OCI-LY7 (cell line): ENCODE data around the gene MTG1. TPM values are rescaled to one million over a fixed set of nuclear protein-coding genes. Genes with fewer than 3 reads are reported as not detected.

ENCODE experiments used
- BruUV-seq: library from RNA; stranded (reverse); fragments of 400-500 nt; replicated peaks from 2 replicates; lab custom pipeline; 2021; lab: Mats Ljungman, UMichigan
- CTCF ChIA-PET: fragments of 300-600 bp; sonication (Branson Sonifier 250); formaldehyde crosslinking; loops from one replicate; lab custom pipeline; 2022; ENCODE audit warnings: antibody characterized with exemption; ENCODE audit not compliant: unreplicated experiment; lab: Charles Lee
- POLR2A ChIA-PET: fragments of 300-600 bp; sonication (Branson Sonifier 250); formaldehyde crosslinking; loops from one replicate; lab custom pipeline; 2022; ENCODE audit warnings: antibody characterized with exemption; lab: Charles Lee
- DNase-seq: peaks from one replicate; pipeline ENCODE4 v3.0.0-alpha.2; 2015; ENCODE audit warnings: low spot score
- H2AFZ ChIP-seq: fragments of 200-600 bp; sonication (generic), shearing (Covaris generic); 2 replicates; pipeline ENCODE4 v1.6.1; 2014; ENCODE audit warnings: mild to moderate bottlenecking, antibody characterized with exemption, low read length, moderate library complexity
- H3K27ac ChIP-seq: fragments of 200-600 bp; sonication (generic); 2 replicates; pipeline ENCODE4 v1.5.1; 2014; ENCODE audit warnings: mixed run types, low read depth, mild to moderate bottlenecking, moderate library complexity, low read length, inconsistent platforms; ENCODE audit not compliant: poor library complexity, severe bottlenecking
- H3K36me3 ChIP-seq: fragments of 200-600 bp; sonication (generic); 2 replicates; pipeline ENCODE4 v1.6.1; 2014; ENCODE audit warnings: mild to moderate bottlenecking, antibody characterized with exemption, low read length, moderate library complexity, mixed read lengths; ENCODE audit not compliant: insufficient read depth
- H3K4me1 ChIP-seq: fragments of 200-600 bp; sonication (generic); 2 replicates; pipeline ENCODE4 v1.5.1; 2014; ENCODE audit warnings: mild to moderate bottlenecking, low read length; ENCODE audit not compliant: insufficient read depth, poor library complexity, severe bottlenecking
- H3K4me2 ChIP-seq: fragments of 200-600 bp; sonication (generic); 2 replicates; pipeline ENCODE4 v1.6.1; 2014; ENCODE audit warnings: mild to moderate bottlenecking, low read length
- H3K4me3 ChIP-seq: fragments of 200-600 bp; sonication (generic); 2 replicates; pipeline ENCODE4 v1.5.1; 2014; ENCODE audit warnings: mild to moderate bottlenecking, low read depth, low read length; ENCODE audit not compliant: poor library complexity, severe bottlenecking
- H3K79me2 ChIP-seq: fragments of 200-600 bp; sonication (generic); 2 replicates; pipeline ENCODE4 v1.6.1; 2016; ENCODE audit warnings: low read depth, mild to moderate bottlenecking, low read length, moderate library complexity, mixed read lengths; ENCODE audit not compliant: insufficient read depth
- H3K9me2 ChIP-seq: fragments of 200-600 bp; sonication (generic); 2 replicates; pipeline ENCODE4 v1.6.1; 2016; ENCODE audit warnings: mild to moderate bottlenecking, low read length, mixed read lengths; ENCODE audit not compliant: insufficient read depth
- H3K9me3 ChIP-seq: fragments of 200-600 bp; sonication (generic); 2 replicates; pipeline ENCODE4 v1.6.1; 2014; ENCODE audit warnings: mild to moderate bottlenecking, mixed run types, low read length, mixed read lengths
- H4K20me1 ChIP-seq: fragments of 200-600 bp; sonication (generic); 2 replicates; pipeline ENCODE4 v1.6.1; 2014; ENCODE audit warnings: mild to moderate bottlenecking, antibody characterized with exemption, low read length, moderate library complexity, mixed read lengths; ENCODE audit not compliant: insufficient read depth
- EZH2phosphoT487 ChIP-seq: fragments of 200-600 bp; sonication (generic); IDR thresholded peaks from 2 replicates; pipeline ENCODE4 v1.6.1; 2018; ENCODE audit warnings: low read depth, borderline replicate concordance, mild to moderate bottlenecking, mixed run types, antibody characterized with exemption, low read length, moderate library complexity, mixed read lengths
- intact Hi-C: fragments of 100-400 bp; cut with micrococcal nuclease; formaldehyde crosslinking; loops from one replicate; pipeline ENCODE4 v1.10.0; 2022; ENCODE audit not compliant: unreplicated experiment
- total RNA-seq, 2 experiments: library from RNA; depleted of rRNA in 1 of 2; stranded (reverse); fragments of >200 nt in 1 of 2; shearing (Covaris generic) in 1 of 2; gene quantifications; 2 replicates each; pipeline ENCODE4 v1.2.3, GENCODE V29; 2014 to 2022
- TF ChIP-seq, protein P1 (sequence below): fragments of 200-600 bp; sonication (generic); conservative IDR thresholded peaks from 2 replicates; pipeline ENCODE4 v1.5.1; 2014; ENCODE audit warnings: mild to moderate bottlenecking, antibody characterized with exemption, low read length, moderate library complexity, mixed read lengths

Gene MTG1
- total RNA-seq, 2 experiments from 2014 or later = 85.6 to 101 TPM

DNA sequence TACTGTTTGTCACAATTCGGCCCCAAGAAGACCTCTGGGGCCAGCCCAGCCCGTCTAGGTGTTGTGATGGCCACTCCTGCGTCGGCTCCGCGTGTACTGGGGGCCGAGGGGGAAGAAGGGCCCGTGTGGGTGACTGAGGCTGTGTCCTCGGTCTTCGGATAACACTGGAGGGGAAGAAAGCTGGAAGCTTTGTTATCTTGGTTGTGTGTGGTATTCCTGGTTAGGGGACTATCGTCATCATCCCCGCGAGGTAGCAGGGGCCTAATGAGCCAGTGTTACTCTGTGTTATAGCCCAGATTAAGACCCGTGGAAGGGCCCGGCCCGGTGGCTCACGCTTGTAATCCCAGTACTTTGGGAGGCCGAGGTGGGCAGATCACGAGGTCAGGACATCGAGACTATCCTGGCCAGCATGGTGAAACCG lies 854 bp downstream of the MTG1 start:
- Histone ChIP-seq H3K79me2 (peaks cover 53% of the 10 kb centered on the region), H3K4me3 (peak overlapping the region; percentile 99), H3K36me3 (peaks cover 44% of the 10 kb centered on the region), H3K27ac (peak overlapping the region; percentile 65), H2AFZ (peak overlapping the region; percentile 34; the same call in 1 of the 2 replicates), H3K4me1 (peaks cover 51% of the 10 kb centered on the region), H4K20me1 (no peaks in the 10 kb centered on the region), H3K9me2 (no peaks in the 10 kb centered on the region), H3K9me3 (no peaks in the 10 kb centered on the region), H3K4me2 (peak overlapping the region; percentile 96)
- ChIA-PET CTCF (no interaction called here), POLR2A (no interaction called here)
- intact Hi-C loops = loop anchor here (5.0 kb wide), 2 partner anchors 88 to 1238 kb away; partner anchors contain the start of genes TUBGCP2 and ZNF511
- BruUV-seq = TSS peak; percentile 46
- DNase-seq = no peak
- no peak for TF ChIP-seq EZH2phosphoT487
- TF ChIP-seq, protein P1, sequence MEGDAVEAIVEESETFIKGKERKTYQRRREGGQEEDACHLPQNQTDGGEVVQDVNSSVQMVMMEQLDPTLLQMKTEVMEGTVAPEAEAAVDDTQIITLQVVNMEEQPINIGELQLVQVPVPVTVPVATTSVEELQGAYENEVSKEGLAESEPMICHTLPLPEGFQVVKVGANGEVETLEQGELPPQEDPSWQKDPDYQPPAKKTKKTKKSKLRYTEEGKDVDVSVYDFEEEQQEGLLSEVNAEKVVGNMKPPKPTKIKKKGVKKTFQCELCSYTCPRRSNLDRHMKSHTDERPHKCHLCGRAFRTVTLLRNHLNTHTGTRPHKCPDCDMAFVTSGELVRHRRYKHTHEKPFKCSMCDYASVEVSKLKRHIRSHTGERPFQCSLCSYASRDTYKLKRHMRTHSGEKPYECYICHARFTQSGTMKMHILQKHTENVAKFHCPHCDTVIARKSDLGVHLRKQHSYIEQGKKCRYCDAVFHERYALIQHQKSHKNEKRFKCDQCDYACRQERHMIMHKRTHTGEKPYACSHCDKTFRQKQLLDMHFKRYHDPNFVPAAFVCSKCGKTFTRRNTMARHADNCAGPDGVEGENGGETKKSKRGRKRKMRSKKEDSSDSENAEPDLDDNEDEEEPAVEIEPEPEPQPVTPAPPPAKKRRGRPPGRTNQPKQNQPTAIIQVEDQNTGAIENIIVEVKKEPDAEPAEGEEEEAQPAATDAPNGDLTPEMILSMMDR = no peak

- TF ChIP-seq, protein P1 = no peak
- TF ChIP-seq EZH2phosphoT487 = no peak
- no peaks in the 10 kb centered on the region for H3K9me3 ChIP-seq
- ChIA-PET CTCF (no interaction called here), POLR2A (no interaction called here)
- no TSS peak for BruUV-seq
- H3K4me1 ChIP-seq = peaks cover 40% of the 10 kb centered on the region
- no peaks in the 10 kb centered on the region for H3K9me2 ChIP-seq
- intact Hi-C loops = no loop called here
- H3K4me2 ChIP-seq = no peak overlapping the region
- peaks cover 53% of the 10 kb centered on the region for H3K79me2 ChIP-seq
- H3K27ac ChIP-seq = no peak overlapping the region
- H3K36me3 ChIP-seq = peaks cover 57% of the 10 kb centered on the region
- no peaks in the 10 kb centered on the region for H4K20me1 ChIP-seq
- H3K4me3 ChIP-seq = no peak overlapping the region
- H2AFZ ChIP-seq = no peak overlapping the region
- no peak for DNase-seq
These were observed 2.2 kb downstream of the MTG1 start for GRCh38 chr10:133396035-133396624.

GRCh38 chr10:133397938-133398337 lies 4.0 kb downstream of the MTG1 start:
- H4K20me1 ChIP-seq = no peaks in the 10 kb centered on the region
- peaks cover 22% of the 10 kb centered on the region for H3K4me1 ChIP-seq
- intact Hi-C loops = no loop called here
- no peaks in the 10 kb centered on the region for H3K9me2 ChIP-seq
- H2AFZ ChIP-seq = no peak overlapping the region
- peaks cover 75% of the 10 kb centered on the region for H3K36me3 ChIP-seq
- BruUV-seq = no TSS peak
- TF ChIP-seq, protein P1 = no peak
- TF ChIP-seq EZH2phosphoT487 = no peak
- no peak for DNase-seq
- peaks cover 48% of the 10 kb centered on the region for H3K79me2 ChIP-seq
- POLR2A ChIA-PET = interaction anchor here (0.8 kb wide), 1 partner anchor 9 kb away, joined by 3 read pairs; no protein-coding TSS in a partner anchor
- no peaks in the 10 kb centered on the region for H3K9me3 ChIP-seq
- no peak overlapping the region for H3K4me3 ChIP-seq
- H3K27ac ChIP-seq = no peak overlapping the region
- CTCF ChIA-PET = no interaction called here
- no peak overlapping the region for H3K4me2 ChIP-seq
